HG03159 (cell line): ENCODE results near the gene C10orf67.

Experiments used
- ATAC-seq: cut with Tn5 transposase; IDR thresholded peaks from one replicate; pipeline ENCODE4 v1.9.1; 2021; ENCODE audit warnings: mild to moderate bottlenecking, moderate library complexity; ENCODE audit not compliant: unreplicated experiment

Gene C10orf67

DNA sequence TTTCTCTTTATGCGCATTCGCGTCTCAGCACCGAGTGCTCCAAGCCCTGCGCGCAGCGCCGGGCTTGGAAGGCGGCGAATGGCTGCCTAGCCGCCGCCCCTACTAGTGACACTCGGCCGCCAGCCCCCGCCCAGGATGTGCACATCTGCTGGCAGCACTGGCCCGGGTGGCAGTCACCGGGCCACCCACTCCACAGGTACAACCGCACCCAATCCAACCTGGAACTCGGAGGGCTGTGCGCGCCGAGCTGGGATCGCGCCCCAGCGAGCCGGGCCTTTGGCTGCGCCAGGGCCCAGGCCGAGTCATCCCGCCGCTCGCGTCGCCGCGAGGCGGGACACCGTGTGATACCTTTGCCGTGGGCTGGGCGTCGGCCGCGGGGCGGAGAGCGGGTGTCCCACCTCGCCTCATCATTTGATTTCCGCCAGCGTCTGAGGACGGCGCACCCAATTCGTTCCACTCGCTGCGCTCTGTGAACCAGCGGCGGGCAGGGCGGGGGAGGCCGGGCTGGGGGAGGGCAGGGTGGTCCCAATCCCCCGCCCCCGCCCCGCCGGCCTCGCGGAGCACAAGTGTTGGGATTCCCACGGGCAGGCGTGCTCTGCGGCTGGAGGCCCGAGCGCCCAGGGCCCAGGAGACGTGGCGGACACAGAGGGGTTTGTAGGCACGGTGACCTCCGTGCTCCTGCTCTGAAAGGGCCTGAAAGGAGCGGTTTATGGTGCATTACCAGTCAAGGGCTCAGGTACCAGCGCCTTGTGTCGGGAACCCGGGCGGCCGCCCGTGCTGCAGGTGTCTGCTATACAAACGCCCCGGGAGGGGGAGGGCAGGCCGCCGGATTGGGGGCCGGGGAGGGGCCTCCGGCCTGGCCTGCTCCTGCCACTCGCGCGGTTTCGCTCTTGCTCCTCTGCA lies 170.3 kb downstream of the C10orf67 start:
- no peak for ATAC-seq

DNA sequence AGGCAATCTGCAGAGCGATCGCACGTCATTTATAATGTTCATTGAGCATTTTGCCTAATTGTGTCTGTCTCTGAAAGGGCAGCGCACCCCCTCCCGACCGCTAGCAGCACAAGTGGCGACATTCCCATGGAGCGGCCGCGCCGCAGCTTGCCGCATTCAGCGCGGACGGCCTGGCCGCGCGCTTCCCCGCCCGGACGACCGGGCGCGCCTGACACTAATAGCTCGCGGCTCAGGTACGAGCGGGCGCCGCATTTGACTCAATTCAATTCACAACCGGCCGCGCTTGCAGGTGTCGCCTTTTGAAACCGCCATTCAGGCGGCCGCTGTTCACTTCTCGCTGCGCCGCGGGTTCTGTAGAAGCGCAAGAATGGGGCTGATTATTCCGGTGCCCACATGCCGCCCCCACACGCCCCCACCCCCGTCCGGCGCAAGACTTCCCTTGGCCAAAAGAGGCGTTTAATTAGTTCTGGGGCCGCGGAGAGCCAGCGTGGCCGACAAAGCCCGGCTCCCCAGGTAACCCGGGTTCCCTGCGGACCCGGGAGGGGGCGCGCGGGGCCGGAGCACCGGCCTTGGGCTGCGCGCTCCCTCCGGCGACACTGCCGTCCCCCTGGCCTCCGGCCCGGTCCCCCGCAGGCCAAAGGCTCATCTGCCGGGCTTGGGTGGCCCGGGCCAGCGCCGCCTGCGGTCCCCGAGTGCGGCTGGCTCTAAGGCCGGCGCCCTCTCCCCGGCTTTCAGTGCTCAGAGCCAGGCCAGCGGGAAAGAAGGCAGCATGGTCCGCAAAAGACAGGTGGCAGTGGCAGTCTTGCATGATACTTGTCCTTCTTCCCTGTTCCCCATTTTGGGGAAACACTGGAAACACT lies 171.2 kb downstream of the C10orf67 start:
- no peak for ATAC-seq

DNA sequence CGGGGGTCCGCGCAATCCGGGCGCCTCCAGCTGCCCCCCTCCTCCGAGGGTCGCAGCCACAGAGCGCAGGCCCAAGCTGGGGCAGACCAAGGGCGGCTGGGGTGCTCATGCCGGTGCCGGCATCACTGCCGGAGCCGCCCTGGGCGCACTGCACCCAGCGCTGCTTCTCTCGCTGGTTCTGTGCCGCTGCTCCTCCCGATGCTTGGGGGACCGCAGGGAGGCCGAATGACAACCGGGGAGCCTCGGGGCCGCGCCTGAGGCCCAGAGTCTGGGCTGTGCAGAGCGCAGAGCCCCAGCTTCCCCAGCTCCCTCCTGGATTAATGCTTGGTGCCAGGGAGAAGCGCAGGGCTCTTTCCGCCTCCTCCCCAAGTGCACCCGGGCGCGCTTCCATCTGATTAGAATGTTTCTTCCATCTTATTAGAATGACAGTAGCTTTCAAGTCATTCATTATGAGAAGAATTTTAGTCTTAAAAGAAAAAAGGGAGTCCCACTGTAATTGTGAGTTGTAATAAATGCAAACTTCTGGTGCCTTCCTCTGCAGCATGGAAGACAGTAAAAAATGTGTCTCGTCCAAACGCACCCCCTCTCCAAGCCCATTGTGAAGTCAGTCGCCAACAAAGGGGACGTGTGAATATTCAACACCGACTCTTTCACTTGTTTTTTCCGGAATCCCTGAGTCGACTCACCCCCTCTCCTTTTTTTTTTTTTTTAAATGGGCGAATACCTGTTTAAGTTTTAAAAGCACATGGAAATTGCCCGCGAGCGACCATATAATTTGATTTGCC lies 172.0 kb downstream of the C10orf67 start:
- ATAC-seq = no peak

DNA sequence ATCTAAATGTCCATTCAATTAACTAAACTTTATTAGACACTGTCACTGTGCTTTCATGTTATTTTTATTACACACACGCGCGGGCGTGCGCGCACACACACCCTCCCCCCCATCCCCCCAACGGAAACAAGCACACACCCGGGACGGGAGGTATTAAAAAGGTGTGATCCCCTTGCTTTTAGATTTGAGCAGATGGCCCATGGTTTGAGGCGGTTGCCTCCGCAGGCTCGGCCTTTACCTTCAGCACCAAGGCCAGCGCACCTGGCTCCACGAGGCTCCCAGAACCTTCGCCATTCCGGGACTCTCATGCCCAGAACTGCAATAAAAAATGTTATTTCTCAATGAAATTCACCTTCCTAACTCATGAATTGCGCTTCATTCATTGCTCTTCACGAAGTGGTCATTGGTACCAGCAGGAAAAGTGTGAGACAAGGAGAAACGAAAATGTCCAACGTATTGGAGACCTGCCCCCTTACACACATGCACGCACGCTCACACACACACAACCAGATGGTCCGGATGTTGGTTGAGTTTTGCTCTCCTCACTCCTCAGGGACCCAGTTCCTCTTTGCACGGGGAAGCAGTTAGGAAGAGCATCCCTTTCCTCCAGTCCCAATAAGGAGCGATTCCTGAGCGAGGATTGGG lies 173.2 kb downstream of the C10orf67 start:
- no peak for ATAC-seq

DNA sequence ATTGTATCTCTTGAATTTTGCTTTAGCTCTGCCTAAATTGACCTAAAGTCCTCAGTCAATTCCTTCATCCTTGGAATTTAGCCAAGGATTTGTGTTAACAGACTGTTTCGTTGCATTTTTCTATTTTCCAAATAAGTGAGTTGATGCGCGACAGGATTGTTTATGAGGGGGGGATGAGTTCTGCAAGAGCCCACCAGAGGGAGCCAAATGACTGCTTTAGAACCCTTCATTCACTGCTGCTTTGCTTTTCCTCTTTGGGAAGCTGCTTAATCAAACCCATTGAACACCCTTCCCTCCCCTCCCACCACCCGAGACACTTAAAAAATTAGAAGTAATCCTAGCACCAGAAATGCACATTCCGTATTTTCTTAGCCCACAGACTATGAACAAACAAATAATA lies 186.2 kb downstream of the C10orf67 start:
- peak; percentile 86 for ATAC-seq

DNA sequence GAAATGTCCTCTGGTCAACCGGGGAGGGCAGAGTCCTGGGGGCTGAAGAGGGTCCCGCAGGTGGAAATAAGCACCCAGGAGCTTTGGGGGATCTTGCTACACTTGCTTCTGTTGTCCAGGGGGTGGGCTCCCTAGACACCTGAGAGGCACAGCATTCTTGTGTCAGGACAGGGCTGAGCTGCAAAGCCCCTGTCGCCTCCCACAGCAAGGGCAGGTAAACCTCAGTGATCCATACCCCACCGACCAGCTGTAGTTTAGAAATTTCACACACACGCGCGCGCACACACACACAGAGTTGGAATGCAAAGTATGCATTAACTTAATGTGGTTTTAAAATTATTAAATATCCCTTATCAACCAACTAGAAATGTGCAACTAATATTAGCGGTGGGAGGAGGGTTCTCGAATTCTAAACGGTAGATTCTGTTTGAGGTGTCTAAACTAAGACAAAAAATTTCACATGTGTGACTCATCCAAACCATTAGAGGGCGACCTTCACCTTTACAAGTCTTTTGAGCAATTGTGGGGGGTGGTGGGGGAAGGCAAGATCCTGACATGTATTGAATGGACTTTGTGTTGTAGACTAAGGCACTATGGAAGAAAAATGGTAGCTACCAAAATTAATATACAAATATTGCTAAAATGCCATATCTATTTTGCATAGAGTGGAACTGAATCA lies 186.8 kb downstream of the C10orf67 start:
- ATAC-seq = peak; percentile 69

DNA sequence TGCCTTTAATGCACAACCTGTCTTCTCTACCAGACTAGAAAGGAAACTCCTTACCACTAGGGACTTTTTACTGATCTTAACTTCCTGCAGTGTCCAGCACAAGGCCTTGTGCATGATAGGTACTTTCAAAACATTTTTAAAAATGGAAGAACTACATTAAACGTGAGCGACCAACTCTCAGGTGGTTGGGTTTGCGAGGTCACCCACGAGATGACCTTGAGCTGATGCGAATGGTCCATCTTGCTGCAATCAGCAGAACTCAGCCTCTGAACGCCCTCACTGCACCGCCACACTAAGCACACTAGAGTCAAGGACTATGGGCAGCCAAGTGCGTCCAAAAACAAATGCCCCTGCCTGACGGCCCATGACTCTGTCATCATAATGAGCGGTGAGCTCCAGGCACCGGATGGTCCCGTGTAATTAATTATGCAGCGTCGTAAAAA lies 187.3 kb downstream of the C10orf67 start:
- ATAC-seq = no peak

DNA sequence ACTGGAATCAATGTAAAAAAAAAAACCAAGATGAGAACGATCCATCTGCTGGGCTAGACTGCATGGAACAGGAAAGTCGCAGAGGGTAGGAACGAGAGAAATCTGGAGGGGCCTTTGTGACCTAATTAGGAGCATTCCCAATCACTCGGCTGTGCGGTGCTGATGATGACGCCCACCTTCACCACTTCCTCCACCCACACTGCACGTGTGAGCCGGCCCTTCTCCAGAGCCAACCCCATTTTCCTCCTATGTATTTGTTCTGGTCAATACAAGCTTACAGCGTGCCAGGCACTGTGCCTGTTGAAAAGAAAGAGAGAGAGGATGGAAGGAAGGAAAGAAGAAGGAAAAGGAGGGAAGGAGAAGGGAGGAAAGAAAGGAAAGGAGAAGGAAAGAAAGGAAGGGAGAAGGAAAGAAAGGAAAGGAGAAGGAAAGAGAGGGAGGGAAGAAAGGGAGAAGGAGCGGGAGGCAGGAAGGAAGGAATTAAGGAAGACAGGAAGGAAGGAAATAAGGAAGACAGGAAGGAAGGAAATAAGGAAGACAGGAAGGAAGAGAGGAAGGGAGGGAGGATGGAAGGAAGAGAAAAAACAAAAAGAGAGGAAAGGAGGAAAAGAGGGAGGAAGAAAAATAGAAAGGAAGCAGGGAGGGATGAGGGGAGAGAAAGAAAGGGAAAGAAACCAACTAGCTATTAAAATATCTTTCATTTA lies 188.0 kb downstream of the C10orf67 start:
- ATAC-seq = no peak

DNA sequence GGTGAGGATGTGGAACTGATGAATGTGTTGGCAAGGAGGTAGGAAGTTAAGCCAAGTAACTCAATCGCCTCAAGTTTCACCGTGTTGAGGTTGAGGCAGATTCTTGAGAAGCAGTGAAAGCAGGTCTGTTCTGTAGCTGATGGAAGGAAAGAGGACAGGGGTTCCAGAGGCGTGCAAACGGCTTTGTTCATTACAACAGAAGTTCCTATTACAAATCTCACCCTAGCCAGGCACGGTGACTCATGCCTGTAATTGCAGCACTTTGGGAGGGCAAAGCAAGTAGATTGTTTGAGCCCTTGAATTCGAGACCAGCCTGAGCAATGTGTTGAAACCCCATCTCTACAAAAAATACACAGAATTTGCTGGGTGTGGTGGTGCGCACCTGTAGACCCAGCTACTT lies 189.4 kb downstream of the C10orf67 start:
- ATAC-seq = no peak
